ENCODE measurements around the gene TRAPPC11.

Gene TRAPPC11

GRCh38 chr4:183760326-183760725 is 101.2 kb downstream of the TRAPPC11 start:
- no peak for DNase-seq

All from kidney glomerular epithelial cell (primary cell).